GM19324 (cell line): ENCODE data around the gene PLXNA2.

Experiments
- ATAC-seq: cut with Tn5 transposase; IDR thresholded peaks from one replicate; pipeline ENCODE4 v1.9.1; 2021; ENCODE audit warnings: mild to moderate bottlenecking, moderate library complexity; ENCODE audit not compliant: unreplicated experiment, low FRiP score

Gene PLXNA2

DNA sequence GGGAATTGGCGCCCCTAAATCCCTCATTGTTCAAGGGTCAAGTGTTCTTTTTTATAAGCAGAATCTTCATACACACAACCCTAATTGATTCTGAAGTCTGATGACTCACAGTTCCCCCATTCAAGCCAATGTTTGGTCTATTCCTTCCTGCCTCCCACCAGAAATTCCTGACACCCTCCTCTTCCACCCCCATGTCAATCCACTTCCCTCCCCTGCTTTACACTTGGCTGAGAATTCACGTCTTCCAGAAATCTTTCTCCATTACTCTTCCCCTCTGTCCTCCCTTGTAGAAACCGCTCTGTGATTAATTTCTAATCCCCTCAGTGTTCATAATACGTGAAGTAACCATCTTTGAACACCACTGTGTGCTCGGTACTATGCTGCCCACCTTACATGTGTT lies 257.0 kb downstream of the PLXNA2 start:
- no peak for ATAC-seq

DNA sequence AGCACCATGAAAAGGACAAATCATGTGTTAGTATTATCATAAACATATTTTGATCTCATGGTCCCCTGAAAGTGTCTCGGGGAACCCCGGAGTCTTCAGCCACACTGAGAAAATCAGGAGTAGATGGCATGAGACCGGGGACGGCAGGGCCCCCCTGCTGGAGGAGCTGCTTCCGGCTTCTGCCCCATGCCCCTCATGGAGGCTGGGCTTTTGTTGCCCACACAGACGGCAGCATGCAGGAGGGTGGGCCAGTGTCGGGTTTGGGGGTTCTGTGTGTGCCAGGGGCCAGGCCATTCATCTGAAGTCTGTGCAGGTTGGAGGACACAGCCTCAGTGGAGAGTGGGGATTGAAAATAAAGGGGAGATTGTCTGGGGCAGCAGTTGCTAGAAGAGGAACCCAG lies 258.2 kb downstream of the PLXNA2 start:
- no peak for ATAC-seq

DNA sequence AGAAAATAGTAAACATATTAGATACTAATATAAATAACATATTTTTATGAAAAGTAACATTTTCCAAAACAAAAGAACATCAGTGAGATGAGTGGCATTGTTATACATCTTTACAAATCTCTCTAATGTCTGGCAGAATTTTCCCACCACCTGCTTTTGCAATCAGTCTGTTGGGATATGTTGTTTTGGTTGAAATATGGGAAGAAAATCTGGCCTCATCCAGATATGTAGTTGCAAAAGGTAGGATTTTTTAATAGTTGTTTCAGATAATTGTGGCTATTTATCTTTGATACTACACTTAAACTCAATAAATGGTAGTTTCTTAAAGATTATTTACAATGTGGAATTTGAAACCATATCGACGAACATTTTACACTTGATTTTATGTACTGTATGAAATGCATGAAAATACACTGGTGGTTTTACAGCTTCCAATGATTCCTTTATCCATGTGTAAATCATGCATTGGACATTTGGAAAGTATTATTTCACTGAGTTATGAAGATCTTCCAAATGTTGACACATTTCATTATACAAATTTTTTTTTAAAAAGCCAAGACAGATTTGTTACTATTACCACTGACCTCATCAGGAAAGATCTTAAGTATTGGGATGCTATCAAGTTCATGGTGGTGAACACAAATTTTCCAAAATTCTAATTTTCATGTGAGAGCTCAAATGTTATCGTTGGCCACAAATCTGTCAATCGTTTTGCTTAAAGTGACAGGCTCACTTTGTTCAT lies 259.2 kb downstream of the PLXNA2 start:
- no peak for ATAC-seq

DNA sequence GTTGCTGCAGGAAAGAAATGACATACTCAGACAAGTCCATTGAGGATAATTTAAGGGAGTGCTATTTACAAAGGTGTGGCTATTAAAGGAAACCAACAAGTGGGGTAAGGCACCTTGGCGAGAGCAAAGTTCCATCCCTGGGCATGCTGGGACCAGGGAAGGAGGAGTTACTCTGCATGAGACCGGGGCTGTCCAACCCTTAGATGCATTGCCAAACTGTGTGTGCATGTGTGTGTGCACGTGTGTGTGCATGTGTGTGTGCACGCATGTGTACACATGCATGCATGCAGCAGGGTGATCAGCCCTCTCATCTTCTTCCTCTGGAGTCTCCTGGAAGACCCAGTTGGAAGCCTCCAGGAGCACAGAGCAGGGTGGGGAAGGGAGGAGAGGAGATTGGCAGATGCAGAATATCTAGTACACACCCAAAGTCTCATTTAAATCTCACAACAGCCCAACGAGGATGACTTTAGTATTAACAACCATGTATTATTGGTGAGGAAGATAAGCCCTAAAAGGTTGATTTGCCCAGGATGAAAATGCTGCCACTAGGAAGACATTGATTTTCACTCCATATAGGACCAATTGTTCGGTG lies 261.0 kb downstream of the PLXNA2 start:
- ATAC-seq: no peak

DNA sequence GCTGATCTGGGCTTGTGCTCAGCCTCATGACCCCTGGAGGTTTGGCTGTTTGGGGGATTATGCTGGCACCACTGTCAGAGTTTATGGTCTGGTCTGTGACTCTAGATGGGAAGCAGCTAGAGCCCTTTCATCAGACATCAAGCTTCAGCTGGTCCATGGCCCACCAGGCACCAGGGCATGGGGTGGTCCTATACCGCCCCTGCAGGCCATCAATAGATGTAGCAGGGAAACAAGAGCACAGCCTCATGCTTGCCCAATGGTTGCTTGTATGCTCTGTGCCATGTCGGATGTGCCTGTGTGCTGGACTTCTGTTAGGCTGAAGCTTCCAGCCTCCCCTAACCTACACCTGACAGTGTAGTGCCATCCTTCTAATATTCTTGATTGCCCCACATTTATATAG lies 262.2 kb downstream of the PLXNA2 start:
- no peak for ATAC-seq

DNA sequence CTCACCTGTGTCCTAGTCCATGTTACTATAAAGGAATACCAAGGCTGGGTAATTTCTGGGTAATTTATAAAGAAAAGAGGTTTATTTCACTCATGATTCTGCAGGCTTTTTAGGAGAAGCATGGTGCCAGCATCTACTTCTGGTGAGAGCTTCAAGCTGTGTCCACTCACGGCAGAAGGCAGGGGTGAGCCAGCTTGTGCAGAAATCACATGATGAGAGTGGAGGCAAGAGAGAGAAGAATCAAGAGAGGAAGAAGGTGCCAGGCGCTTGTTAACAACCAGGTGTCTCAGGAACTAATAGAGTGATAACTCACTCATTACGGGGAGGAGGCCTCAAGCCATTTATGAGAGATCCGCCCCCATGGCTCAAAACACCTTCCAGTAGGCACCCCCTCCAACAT lies 265.7 kb downstream of the PLXNA2 start:
- no peak for ATAC-seq

DNA sequence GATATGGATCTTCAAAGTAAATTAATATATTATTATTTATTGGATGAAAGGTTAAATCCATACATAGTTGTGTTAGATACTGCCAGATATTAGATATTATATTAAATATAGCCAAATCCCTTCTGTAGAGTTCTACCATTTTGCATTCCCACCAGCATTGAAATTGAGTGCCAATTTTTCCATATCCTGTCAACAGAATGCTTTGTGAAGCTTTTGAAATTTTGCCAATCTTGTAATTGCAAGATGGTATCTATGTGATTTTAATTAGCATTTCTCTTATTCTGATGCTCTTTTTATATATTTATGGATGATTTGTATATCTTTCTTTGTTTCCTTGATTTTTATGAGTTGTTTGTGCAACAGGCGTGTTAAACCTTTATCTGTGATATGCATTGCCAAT lies 266.3 kb downstream of the PLXNA2 start:
- no peak for ATAC-seq

DNA sequence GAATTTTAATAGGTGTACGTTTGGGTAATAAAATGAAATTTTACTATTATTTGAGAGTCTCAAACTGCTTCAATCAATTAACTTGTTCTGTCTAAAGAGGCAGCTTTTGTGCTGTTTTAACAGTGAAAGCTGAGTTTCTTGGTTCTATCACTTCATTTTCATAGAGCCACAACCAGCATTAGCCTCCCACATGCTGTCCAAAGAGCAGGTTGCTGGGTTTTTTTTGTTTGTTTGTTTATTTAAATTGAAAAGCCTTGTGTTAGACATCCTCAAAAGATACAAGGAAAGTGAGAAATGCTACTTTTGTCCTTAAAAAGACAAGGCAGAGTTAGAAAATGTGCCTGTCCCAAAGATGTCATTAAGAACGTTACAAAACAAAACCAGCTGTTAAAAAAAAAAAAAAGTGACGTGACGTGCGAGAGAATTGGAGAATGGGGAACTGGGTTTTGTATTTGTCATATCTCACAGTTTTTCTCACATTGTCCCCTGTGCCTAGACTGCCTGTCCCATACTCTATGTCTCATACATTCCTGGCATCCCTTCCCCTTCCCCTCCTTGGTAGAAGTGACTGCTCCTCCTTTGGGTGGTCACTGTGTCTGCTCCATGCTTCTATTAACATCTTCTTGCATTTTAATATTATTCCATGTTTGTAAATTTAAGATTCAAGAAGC lies 270.2 kb downstream of the PLXNA2 start:
- ATAC-seq: no peak

DNA sequence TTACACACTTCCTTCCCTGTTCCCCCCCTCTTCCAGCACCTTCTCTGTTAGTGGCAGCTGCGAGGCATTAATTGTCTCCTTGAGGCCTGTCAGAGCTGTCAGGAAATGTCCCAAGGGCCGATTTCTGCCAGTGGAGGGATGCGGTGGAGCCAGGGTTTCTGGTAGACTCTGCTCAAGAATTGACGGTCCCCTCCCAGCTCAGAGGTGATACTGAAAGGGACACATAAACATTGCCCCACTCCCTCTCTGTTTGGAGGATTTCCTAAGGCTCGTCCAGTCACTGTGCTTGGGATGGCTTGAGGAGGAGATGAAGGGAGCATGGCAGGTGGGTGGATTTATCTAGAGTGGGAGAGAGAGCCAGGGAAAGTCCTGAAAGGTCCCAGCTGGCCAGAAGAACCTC lies 271.8 kb downstream of the PLXNA2 start:
- ATAC-seq: no peak
